HG02571 (cell line): Measurements from ENCODE around the gene DNAJC1.
"Not testable (repeated sequence)": the region's sequence is repeated elsewhere in the genome, so short reads cannot be mapped to it uniquely, and the experiment has no call there.

Experiments
- ATAC-seq: cut with Tn5 transposase; IDR thresholded peaks from one replicate; pipeline ENCODE4 v1.9.1; 2021; ENCODE audit warnings: mild to moderate bottlenecking, moderate library complexity; ENCODE audit not compliant: unreplicated experiment

DNAJC1 gene

GRCh38 chr10:21740989-21741388, 262.5 kb downstream of the DNAJC1 start:
- no peak for ATAC-seq

DNA sequence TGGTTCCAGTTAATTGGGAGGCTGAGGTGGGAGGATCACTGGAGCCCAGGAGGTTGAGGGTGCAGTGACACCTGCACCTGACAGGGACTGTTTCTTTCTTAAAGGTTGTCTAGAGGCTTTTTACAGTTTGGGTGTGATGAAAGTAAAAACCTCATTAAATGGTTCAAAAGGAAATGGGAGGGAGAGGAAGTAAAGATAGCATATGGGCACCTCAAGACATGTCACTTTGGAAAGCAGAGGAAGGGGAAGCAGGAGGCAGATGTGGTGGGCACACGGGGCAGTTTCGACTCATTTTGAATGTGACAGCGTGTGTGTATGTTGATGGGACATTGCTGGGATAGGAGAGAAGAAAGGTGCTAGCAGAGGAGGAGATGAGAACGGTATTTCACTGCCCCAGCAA, 266.4 kb downstream of the DNAJC1 start:
- no peak for ATAC-seq

DNA sequence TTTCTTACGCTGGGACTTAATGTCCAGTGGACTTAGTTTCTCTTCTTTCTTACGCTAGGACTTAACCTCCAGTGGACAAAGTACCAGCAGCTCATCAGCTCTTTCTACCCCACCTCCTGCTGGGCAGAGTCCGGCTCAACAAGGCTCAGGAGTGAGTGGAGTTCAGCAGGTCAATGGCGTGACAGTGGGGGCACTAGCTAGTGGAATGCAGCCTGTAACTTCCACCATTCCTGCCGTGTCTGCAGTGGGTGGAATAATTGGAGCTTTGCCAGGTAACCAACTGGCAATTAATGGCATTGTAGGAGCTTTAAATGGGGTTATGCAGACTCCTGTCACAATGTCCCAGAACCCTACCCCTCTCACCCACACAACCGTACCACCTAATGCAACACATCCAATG, 269.8 kb downstream of the DNAJC1 start:
- ATAC-seq: no peak

- ATAC-seq: peak; percentile 82
Observed at GRCh38 chr10:21732067-21732772, 271.3 kb downstream of the DNAJC1 start.

DNA sequence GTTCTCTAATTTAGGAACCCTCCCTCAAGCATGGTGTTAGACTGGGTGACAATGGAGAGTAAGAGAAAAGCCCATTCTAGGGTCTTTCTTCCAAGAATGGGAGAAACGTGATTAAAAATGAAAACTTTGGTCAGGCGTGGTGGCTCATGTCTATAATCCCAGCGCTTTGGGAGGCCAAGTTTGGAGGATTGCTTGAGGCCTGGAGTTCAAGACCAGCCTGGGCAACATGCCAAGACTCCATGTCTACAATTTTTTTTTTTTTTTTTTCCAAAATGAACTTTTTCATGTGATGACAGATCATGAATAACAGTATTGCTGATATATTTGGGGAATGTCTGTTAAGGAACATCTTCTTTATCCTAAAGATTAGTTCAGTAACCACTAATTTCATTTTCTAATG, 274.9 kb downstream of the DNAJC1 start:
- no peak for ATAC-seq

GRCh38 chr10:21727452-21728168, 275.9 kb downstream of the DNAJC1 start:
- no peak for ATAC-seq

GRCh38 chr10:21726601-21727225, 276.8 kb downstream of the DNAJC1 start:
- no peak for ATAC-seq

GRCh38 chr10:21724687-21725367, 278.7 kb downstream of the DNAJC1 start:
- ATAC-seq: no peak

GRCh38 chr10:21724020-21724589, 279.4 kb downstream of the DNAJC1 start:
- ATAC-seq: no peak

- ATAC-seq: no peak
Observed at GRCh38 chr10:21722209-21722608, 281.3 kb downstream of the DNAJC1 start.

GRCh38 chr10:21721000-21721665, 282.4 kb downstream of the DNAJC1 start:
- no peak for ATAC-seq

DNA sequence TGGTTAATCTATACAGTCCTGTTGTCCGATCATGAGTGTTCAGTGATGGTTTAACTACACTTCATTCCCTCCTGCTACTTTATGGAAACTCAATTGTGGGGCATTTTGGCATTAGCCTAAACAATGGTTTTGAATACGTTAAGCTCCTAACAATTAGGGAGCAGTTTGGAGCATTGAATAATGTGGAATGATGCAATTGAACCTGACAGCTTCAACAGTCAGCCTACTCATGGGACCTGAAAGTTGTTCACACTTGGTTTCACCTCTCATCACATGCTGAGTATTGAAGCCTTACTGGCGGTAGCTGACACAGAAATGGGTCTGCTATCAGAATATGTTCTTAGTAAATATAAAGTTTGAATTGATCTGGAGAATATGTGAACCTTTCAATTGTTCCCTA, 283.4 kb downstream of the DNAJC1 start:
- no peak for ATAC-seq

- no peak for ATAC-seq
Observed at GRCh38 chr10:21719502-21719901, 284.0 kb downstream of the DNAJC1 start.

DNA sequence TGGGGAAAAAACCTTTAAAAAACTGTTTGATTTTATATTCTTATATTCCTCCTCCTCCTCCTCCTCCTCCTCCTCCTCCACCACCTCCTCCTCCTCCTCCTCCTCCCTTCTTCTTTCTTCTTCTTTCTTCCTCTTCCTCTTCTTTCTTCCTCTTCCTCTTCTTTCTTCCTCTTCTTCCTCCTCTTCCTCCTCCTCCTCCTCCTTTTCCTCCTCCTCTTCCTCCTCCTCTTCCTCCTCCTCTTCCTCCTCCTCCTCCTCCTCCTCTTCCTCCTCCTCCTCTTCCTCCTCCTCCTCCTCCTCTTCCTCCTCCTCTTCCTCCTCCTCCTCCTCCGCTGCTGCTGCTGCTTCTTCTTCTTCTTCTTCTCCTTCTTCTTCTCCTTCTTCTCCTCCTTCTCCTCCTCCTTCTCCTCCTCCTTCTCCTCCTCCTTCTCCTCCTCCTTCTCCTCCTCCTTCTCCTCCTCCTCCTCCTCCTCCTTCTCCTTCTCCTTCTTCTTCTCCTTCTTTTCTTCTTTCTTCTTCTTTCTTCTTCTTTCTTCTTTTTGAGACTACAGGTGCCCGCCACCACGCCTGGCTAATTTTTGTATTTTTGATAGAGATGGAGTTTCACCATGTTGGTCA, 286.0 kb downstream of the DNAJC1 start:
- not testable (repeated sequence) for ATAC-seq

DNA sequence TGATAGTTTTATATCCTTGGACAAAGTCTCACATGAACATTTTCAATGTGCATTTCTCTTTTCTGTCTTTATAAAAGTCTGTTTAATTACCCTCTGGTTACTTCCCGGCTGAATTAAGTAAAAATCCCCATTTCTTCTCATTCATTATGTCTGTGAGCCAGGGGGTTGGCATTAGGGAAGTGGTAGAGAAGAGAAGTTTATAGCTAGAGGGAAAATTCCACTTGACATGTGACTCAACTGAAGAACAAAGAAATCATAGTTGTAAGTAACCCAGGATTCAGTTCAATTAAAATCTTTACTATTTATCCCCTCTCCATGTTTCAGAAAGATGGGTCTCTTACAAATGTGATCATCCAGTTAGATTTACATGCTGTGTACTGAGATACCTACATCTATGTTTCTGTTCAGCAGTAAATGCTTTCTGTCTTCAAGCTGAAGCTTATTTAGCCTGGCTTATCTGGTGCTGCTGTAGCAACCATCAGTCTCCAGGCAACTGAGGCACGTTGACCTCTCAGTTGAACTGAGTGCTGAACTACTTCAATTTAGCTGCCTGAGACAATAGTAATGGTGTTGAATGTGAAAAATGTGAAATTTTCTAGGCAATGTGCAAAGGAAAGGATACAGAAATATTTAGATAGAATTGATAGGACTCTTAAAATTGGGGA, 287.9 kb downstream of the DNAJC1 start:
- ATAC-seq: no peak

- ATAC-seq: no peak
Observed at GRCh38 chr10:21712975-21713374, 290.6 kb downstream of the DNAJC1 start.

GRCh38 chr10:21707498-21707897, 296.0 kb downstream of the DNAJC1 start:
- ATAC-seq: no peak
